WTC11 (cell line): ENCODE results near the gene MYO15B. TPM values are rescaled to one million over a fixed set of nuclear protein-coding genes. Genes with fewer than 3 reads are reported as not detected.
A peak's percentile ranks its signal among the peaks of the same experiment; 100 is the strongest.

ENCODE experiments used
- ATAC-seq: fragments of 200-7000 bp; cut with Tn5 transposase; 2 replicates; pipeline ENCODE4 v1.10.0; 2021; ENCODE audit warnings: mild to moderate bottlenecking, moderate library complexity
- CTCF ChIA-PET: fragments of 300-600 bp; sonication (Branson Sonifier 250); formaldehyde crosslinking; loops from one replicate; lab custom pipeline; 2021; ENCODE audit warnings: antibody characterized with exemption; lab: Charles Lee
- POLR2A ChIA-PET: fragments of 350-600 bp; sonication (Branson Sonifier 250); formaldehyde crosslinking; loops from one replicate; lab custom pipeline; 2021; ENCODE audit warnings: antibody characterized with exemption; lab: Charles Lee
- DNase-seq: peaks from one replicate; pipeline ENCODE4 v3.0.0; 2021; ENCODE audit warnings: low spot score
- H3K27ac Mint-ChIP-seq: 2 replicates; pipeline ENCODE4 v1.8.0; 2021; ENCODE audit warnings: mixed read lengths
- H3K27me3 Mint-ChIP-seq: 2 replicates; pipeline ENCODE4 v1.8.0; 2021; ENCODE audit warnings: low read depth, mild to moderate bottlenecking, moderate library complexity, mixed read lengths
- H3K36me3 Mint-ChIP-seq: 2 replicates; pipeline ENCODE4 v1.8.0; 2021; ENCODE audit warnings: mixed read lengths
- H3K4me1 Mint-ChIP-seq: 2 replicates; pipeline ENCODE4 v1.8.0; 2022; ENCODE audit warnings: mixed read lengths
- H3K4me3 Mint-ChIP-seq: 2 replicates; pipeline ENCODE4 v1.8.0; 2021; ENCODE audit warnings: mild to moderate bottlenecking, moderate library complexity, mixed read lengths
- H3K9me3 Mint-ChIP-seq: 2 replicates; pipeline ENCODE4 v1.8.0; 2021; ENCODE audit warnings: mixed read lengths
- EMX1 ChIP-seq: fragments of 250-450 bp; sonication (Bioruptor Pico); IDR thresholded peaks from 2 replicates; pipeline ENCODE4 v1.8.0; 2021; ENCODE audit warnings: mild to moderate bottlenecking
- FOXP1 ChIP-seq: sonication (generic); formaldehyde crosslinking; IDR thresholded peaks from 2 replicates; pipeline ENCODE4 v1.8.0; 2022; ENCODE audit warnings: missing genetic modification reagents, mild to moderate bottlenecking, moderate library complexity, borderline replicate concordance
- GTF2I ChIP-seq: fragments of 250-450 bp; sonication (Bioruptor Pico); conservative IDR thresholded peaks from 2 replicates; pipeline ENCODE4 v1.4.0; 2021; ENCODE audit warnings: mild to moderate bottlenecking
- MXD4 ChIP-seq: fragments of 250-450 bp; sonication (Bioruptor Pico); IDR thresholded peaks from 2 replicates; pipeline ENCODE4 v1.8.0; 2021; ENCODE audit warnings: mild to moderate bottlenecking, moderate library complexity, borderline replicate concordance
- NR2C2 ChIP-seq: sonication (generic); formaldehyde crosslinking; IDR thresholded peaks from 2 replicates; pipeline ENCODE4 v1.8.0; 2022; ENCODE audit warnings: mild to moderate bottlenecking, missing genetic modification reagents
- RELA ChIP-seq: sonication (generic); formaldehyde crosslinking; IDR thresholded peaks from 2 replicates; pipeline ENCODE4 v1.8.1; 2022; ENCODE audit warnings: missing genetic modification reagents, mild to moderate bottlenecking, borderline replicate concordance
- SMAD3 ChIP-seq: sonication (generic); formaldehyde crosslinking; IDR thresholded peaks from 2 replicates; pipeline ENCODE4 v1.8.0; 2022; ENCODE audit warnings: missing genetic modification reagents, mild to moderate bottlenecking, borderline replicate concordance
- SP1 ChIP-seq: sonication (generic); formaldehyde crosslinking; conservative IDR thresholded peaks from 2 replicates; pipeline ENCODE4 v1.8.1; 2022; ENCODE audit warnings: missing genetic modification reagents
- total RNA-seq: library from RNA; stranded (reverse); gene quantifications from 3 replicates; pipeline ENCODE4 v1.2.3, GENCODE V29; 2021
- TF ChIP-seq, protein P1 (sequence below): sonication (generic); formaldehyde crosslinking; IDR thresholded peaks from 2 replicates; pipeline ENCODE4 v1.8.0; 2022; ENCODE audit warnings: mild to moderate bottlenecking, missing genetic modification reagents
- TF ChIP-seq, protein P2 (sequence below): sonication (generic); formaldehyde crosslinking; IDR thresholded peaks from 2 replicates; pipeline ENCODE4 v1.8.0; 2023; ENCODE audit warnings: missing genetic modification reagents, mild to moderate bottlenecking, borderline replicate concordance
- TF ChIP-seq, protein P3 (sequence below): sonication (generic); formaldehyde crosslinking; IDR thresholded peaks from 2 replicates; pipeline ENCODE4 v1.8.1; 2023; ENCODE audit warnings: mild to moderate bottlenecking, missing genetic modification reagents
- TF ChIP-seq, protein P4 (sequence below): sonication (generic); formaldehyde crosslinking; IDR thresholded peaks from 2 replicates; pipeline ENCODE4 v1.8.1; 2023; ENCODE audit warnings: mild to moderate bottlenecking, missing genetic modification reagents
- TF ChIP-seq, protein P5 (sequence below): fragments of 200-600 bp; IDR thresholded peaks from 2 replicates; pipeline ENCODE4 v1.8.0; 2022; ENCODE audit warnings: antibody characterized with exemption
- TF ChIP-seq, protein P6 (sequence below): sonication (generic); formaldehyde crosslinking; conservative IDR thresholded peaks from 2 replicates; pipeline ENCODE4 v1.8.1; 2023; ENCODE audit warnings: mild to moderate bottlenecking, low read depth, missing genetic modification reagents, moderate library complexity

The MYO15B gene
- total RNA-seq, 1 experiment from 2014 or later = 35.6 TPM

DNA sequence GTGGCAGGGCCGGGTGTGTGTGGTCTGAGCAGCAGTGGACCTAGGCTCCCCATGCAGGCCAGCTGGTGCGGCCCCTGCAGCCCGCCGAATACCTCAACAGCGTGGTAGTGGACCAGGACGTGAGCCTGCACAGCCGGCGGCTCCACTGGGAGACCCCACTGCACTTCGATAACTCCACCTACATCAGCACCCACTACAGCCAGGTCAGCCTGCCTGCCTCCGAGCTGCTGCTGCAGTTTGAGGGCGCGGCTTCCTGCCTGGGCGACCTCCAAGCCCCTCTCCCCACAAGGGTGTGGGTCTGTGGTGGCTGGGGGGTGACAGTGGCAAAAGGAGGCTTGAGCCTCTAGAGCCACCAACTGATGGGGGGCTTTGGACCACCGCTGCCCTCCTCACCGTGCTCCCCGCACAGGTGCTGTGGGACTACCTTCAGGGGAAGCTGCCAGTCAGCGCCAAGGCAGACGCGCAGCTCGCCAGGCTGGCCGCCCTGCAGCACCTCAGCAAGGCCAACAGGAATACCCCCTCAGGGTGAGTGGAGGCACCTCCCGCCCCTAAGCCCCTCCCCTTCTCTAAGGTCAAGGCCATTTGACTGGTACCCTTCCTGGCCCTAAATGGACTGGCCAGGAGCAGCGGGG is 37.2 kb downstream of the MYO15B start:
- H3K27ac Mint-ChIP-seq = no peak overlapping the region
- ATAC-seq = no peak
- TF ChIP-seq, protein P1, sequence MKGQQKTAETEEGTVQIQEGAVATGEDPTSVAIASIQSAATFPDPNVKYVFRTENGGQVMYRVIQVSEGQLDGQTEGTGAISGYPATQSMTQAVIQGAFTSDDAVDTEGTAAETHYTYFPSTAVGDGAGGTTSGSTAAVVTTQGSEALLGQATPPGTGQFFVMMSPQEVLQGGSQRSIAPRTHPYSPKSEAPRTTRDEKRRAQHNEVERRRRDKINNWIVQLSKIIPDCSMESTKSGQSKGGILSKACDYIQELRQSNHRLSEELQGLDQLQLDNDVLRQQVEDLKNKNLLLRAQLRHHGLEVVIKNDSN (CRISPR knock-in tag) = no peak
- TF ChIP-seq, protein P2, sequence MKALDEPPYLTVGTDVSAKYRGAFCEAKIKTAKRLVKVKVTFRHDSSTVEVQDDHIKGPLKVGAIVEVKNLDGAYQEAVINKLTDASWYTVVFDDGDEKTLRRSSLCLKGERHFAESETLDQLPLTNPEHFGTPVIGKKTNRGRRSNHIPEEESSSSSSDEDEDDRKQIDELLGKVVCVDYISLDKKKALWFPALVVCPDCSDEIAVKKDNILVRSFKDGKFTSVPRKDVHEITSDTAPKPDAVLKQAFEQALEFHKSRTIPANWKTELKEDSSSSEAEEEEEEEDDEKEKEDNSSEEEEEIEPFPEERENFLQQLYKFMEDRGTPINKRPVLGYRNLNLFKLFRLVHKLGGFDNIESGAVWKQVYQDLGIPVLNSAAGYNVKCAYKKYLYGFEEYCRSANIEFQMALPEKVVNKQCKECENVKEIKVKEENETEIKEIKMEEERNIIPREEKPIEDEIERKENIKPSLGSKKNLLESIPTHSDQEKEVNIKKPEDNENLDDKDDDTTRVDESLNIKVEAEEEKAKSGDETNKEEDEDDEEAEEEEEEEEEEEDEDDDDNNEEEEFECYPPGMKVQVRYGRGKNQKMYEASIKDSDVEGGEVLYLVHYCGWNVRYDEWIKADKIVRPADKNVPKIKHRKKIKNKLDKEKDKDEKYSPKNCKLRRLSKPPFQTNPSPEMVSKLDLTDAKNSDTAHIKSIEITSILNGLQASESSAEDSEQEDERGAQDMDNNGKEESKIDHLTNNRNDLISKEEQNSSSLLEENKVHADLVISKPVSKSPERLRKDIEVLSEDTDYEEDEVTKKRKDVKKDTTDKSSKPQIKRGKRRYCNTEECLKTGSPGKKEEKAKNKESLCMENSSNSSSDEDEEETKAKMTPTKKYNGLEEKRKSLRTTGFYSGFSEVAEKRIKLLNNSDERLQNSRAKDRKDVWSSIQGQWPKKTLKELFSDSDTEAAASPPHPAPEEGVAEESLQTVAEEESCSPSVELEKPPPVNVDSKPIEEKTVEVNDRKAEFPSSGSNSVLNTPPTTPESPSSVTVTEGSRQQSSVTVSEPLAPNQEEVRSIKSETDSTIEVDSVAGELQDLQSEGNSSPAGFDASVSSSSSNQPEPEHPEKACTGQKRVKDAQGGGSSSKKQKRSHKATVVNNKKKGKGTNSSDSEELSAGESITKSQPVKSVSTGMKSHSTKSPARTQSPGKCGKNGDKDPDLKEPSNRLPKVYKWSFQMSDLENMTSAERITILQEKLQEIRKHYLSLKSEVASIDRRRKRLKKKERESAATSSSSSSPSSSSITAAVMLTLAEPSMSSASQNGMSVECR = no peak
- TF ChIP-seq, protein P3, sequence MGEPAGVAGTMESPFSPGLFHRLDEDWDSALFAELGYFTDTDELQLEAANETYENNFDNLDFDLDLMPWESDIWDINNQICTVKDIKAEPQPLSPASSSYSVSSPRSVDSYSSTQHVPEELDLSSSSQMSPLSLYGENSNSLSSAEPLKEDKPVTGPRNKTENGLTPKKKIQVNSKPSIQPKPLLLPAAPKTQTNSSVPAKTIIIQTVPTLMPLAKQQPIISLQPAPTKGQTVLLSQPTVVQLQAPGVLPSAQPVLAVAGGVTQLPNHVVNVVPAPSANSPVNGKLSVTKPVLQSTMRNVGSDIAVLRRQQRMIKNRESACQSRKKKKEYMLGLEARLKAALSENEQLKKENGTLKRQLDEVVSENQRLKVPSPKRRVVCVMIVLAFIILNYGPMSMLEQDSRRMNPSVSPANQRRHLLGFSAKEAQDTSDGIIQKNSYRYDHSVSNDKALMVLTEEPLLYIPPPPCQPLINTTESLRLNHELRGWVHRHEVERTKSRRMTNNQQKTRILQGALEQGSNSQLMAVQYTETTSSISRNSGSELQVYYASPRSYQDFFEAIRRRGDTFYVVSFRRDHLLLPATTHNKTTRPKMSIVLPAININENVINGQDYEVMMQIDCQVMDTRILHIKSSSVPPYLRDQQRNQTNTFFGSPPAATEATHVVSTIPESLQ (CRISPR knock-in tag) = no peak
- TF ChIP-seq GTF2I (CRISPR knock-in tag) (no peak), SMAD3 (no peak), EMX1 (CRISPR knock-in tag) (no peak)
- no peaks in the 10 kb centered on the region for H3K4me1 Mint-ChIP-seq
- no peaks in the 10 kb centered on the region for H3K27me3 Mint-ChIP-seq
- no peak for DNase-seq
- ChIA-PET CTCF (interaction anchor here (0.8 to 19.0 kb wide), 19 partner anchors 9 to 202 kb away, joined by 3 to 304 read pairs (median 7); partner anchors contain the start of genes GALK1 and SMIM5), POLR2A (interaction anchor here (1.0 to 1.1 kb wide), 2 partner anchors 102 to 107 kb away, joined by 3 read pairs; no protein-coding TSS in a partner anchor)
- H3K4me3 Mint-ChIP-seq = no peak overlapping the region
- no peaks in the 10 kb centered on the region for H3K9me3 Mint-ChIP-seq
- H3K36me3 Mint-ChIP-seq = no peaks in the 10 kb centered on the region

DNA sequence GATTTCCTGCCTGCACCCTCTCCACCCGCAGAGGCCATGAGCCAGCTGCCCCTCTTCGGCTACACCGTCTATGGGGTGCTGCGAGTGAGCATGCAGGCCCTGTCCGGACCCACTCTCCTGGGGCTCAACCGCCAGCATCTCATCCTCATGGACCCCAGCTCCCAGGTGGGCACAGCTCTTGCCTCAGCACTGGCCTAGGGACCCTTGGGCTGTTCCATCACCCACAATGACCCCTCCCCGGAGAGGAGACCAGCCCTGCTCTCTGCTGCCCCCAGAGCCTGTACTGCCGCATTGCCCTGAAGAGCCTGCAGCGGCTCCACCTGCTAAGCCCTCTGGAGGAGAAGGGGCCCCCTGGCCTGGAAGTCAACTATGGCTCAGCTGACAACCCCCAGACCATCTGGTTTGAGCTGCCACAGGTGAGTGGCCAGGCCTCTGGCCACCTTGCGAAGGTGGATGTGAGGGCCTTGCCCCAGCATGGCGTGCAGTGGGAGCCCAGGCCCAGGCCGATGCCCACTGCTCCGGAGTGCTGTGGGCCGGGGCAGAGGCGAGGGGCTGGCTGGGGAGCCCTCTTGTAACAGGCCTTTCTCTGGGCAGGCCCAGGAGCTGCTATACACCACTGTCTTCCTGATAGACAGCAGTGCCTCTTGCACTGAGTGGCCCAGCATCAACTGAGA is 38.4 kb downstream of the MYO15B start:
- ChIA-PET CTCF (interaction anchor here (0.6 to 19.0 kb wide), 31 partner anchors 9 to 229 kb away, joined by 3 to 304 read pairs (median 5); partner anchors contain the start of genes GALK1, RECQL5, SAP30BP and SMIM5), POLR2A (interaction anchor here (0.8 to 1.0 kb wide), 2 partner anchors 27 to 94 kb away, joined by 3 read pairs; no protein-coding TSS in a partner anchor)
- Mint-ChIP-seq H3K27me3 (no peaks in the 10 kb centered on the region), H3K4me1 (no peaks in the 10 kb centered on the region), H3K9me3 (no peaks in the 10 kb centered on the region), H3K4me3 (no peak overlapping the region), H3K27ac (no peak overlapping the region), H3K36me3 (no peaks in the 10 kb centered on the region)
- TF ChIP-seq, protein P4, sequence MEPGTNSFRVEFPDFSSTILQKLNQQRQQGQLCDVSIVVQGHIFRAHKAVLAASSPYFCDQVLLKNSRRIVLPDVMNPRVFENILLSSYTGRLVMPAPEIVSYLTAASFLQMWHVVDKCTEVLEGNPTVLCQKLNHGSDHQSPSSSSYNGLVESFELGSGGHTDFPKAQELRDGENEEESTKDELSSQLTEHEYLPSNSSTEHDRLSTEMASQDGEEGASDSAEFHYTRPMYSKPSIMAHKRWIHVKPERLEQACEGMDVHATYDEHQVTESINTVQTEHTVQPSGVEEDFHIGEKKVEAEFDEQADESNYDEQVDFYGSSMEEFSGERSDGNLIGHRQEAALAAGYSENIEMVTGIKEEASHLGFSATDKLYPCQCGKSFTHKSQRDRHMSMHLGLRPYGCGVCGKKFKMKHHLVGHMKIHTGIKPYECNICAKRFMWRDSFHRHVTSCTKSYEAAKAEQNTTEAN (CRISPR knock-in tag) = no peak
- TF ChIP-seq MXD4 (CRISPR knock-in tag) (no peak), NR2C2 (CRISPR knock-in tag) (no peak), RELA (CRISPR knock-in tag) (no peak), FOXP1 (0 out of 2 replicates have a peak, but pooled peaks have one; percentile 57), SP1 (CRISPR knock-in tag) (no peak)
- TF ChIP-seq, protein P5, sequence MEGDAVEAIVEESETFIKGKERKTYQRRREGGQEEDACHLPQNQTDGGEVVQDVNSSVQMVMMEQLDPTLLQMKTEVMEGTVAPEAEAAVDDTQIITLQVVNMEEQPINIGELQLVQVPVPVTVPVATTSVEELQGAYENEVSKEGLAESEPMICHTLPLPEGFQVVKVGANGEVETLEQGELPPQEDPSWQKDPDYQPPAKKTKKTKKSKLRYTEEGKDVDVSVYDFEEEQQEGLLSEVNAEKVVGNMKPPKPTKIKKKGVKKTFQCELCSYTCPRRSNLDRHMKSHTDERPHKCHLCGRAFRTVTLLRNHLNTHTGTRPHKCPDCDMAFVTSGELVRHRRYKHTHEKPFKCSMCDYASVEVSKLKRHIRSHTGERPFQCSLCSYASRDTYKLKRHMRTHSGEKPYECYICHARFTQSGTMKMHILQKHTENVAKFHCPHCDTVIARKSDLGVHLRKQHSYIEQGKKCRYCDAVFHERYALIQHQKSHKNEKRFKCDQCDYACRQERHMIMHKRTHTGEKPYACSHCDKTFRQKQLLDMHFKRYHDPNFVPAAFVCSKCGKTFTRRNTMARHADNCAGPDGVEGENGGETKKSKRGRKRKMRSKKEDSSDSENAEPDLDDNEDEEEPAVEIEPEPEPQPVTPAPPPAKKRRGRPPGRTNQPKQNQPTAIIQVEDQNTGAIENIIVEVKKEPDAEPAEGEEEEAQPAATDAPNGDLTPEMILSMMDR = peak; percentile 90
- TF ChIP-seq, protein P6, sequence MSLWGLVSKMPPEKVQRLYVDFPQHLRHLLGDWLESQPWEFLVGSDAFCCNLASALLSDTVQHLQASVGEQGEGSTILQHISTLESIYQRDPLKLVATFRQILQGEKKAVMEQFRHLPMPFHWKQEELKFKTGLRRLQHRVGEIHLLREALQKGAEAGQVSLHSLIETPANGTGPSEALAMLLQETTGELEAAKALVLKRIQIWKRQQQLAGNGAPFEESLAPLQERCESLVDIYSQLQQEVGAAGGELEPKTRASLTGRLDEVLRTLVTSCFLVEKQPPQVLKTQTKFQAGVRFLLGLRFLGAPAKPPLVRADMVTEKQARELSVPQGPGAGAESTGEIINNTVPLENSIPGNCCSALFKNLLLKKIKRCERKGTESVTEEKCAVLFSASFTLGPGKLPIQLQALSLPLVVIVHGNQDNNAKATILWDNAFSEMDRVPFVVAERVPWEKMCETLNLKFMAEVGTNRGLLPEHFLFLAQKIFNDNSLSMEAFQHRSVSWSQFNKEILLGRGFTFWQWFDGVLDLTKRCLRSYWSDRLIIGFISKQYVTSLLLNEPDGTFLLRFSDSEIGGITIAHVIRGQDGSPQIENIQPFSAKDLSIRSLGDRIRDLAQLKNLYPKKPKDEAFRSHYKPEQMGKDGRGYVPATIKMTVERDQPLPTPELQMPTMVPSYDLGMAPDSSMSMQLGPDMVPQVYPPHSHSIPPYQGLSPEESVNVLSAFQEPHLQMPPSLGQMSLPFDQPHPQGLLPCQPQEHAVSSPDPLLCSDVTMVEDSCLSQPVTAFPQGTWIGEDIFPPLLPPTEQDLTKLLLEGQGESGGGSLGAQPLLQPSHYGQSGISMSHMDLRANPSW (CRISPR knock-in tag) = no peak
- ATAC-seq (peak; percentile 93), DNase-seq (peak; percentile 87)
